Fibroblast of lung (primary cell): Measurements from ENCODE around the gene PARP8.

Source experiments
- CTCF ChIP-seq, 2 donors: IDR thresholded peaks in 1 of 2; conservative IDR thresholded peaks in 1 of 2; 1 replicate in 1 of 2; 2 replicates in 1 of 2; pipeline ENCODE4 v1.5.1; 2011 to 2012; ENCODE audit warnings: low read length in 2 of 2, control low read depth in 1 of 2, inconsistent platforms in 1 of 2, low read depth in 1 of 2, mild to moderate bottlenecking in 1 of 2
- EZH2 ChIP-seq: IDR thresholded peaks from 2 replicates; pipeline ENCODE4 v1.5.1; 2012; ENCODE audit warnings: low read length, control low read depth, mild to moderate bottlenecking; ENCODE audit errors: missing control alignments

- TF ChIP-seq CTCF (conservative IDR thresholded peaks at IDR 0.05 in 1 of 2, IDR thresholded peaks at IDR 0.05 in 1 of 2; ENCODE audit: low read depth in 1 of 2, low read length in 2 of 2) (no peak), EZH2 (no peak)
Observed at GRCh38 chr5:50745221-50745910, 78.9 kb downstream of the PARP8 start.
